Measurements from ENCODE around the gene NANOS3.
"Not testable (repeated sequence)": the region's sequence is repeated elsewhere in the genome, so short reads cannot be mapped to it uniquely, and the experiment has no call there.

The NANOS3 gene

DNA sequence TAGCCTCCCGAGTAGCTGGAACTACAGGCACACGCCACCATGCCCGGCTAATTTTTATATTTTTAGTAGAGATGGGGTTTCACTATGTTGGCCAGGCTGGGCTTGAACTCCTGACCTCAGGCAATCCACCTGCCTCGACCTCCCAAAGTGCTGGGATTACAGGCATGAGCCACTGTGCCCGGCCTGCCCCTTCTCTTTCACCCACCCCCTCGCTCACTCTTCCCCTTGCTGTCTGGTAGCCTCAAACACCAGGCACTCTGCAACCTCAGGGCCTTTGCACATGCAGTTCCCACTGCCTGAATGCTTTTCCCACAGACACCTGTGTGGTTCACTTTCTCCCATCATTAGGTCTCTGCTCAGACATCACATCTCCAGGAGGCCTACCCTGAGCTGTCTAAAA lies 45.2 kb downstream of the NANOS3 start:
- not testable (repeated sequence) for DNase-seq

DNA sequence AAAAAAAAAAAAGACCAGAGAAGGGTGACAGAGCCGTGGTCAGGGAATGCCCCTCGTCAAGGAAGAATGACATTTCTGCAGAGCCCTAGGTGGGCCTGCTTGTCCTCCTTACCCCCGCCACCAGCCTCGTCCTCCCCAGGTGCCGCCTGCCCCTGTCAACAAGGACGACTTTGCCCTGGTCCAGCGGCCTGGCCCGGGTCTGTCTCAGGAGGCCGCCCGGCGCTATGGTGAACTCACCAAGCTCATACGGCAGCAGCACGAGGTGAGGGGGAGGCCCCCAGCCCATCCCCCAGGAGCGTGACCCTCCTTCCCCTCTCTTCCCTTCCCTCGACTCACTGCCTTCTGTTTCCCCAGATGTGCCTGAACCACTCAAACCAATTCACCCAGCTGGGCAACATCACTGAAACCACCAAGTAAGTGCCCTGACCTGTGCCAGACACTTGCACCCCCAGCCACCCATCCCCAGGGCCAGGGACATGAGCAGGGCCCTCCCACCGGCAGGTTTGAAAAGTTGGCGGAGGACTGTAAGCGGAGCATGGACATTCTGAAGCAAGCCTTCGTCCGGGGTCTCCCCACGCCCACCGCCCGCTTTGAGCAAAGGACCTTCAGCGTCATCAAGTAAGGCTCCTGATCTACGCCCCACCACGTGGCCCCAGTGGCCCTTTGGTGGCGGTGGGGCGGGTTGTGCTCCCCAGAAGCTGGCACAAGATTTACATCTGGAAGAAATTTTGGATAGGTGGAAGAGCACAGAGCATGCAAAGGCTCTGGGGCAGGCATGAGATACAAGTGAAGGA lies 46.5 kb downstream of the NANOS3 start:
- DNase-seq = no peak

DNA sequence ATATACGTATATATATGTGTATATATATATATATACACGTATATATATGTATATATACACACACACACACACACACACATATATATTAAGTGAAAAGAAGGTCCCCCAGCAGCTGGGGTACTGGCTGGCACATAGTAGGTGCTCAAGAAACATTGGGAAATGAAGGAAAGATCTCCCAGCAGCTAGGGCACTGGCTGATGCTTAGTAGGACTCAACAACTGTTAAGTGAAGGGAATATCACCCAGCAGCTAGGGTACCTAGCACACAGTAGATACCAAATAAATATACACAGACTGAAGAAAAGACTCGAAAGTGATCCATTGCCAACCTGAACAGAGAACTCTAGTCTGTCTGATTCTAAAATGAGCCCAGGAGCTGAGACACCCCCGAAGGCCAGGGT lies 49.1 kb downstream of the NANOS3 start:
- DNase-seq = no peak

DNA sequence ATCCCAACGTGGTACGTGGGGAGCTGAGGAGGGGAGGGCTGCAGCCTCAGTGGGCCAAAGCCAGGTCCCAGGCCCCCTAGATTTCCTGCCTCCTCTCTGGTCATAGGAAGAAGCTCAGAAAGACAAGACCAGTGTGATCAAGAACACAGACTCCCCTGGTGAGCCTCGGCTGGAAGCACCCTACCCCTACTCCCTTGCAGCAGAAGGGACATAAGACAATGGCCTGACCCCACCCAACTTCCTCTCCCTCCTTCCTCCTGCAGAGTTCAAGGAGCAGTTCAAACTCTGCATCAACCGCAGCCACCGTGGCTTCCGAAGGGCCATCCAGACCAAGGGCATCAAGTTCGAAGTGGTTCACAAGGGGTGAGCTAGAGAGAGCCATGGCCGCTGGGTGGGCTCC lies 49.8 kb downstream of the NANOS3 start:
- DNase-seq = no peak

DNA sequence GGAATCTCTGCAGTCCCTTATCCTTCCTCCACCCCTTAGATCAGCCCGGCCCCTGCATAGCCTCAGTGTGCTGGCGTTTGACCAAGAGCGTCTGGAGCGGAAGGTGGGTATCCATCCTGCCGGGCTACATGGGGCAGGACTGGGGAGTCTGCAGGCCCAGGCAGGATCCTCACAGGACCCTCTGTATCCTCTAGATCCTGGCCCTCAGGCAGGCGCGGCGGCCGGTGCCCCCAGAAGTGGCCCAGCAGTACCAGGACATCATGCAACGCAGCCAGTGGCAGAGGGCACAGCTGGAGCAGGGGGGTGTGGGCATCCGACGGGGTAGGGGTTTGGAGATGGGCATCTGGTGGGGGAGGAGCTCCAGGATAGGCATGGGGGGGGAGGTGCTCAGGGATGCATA lies 52.4 kb downstream of the NANOS3 start:
- DNase-seq = no peak

DNA sequence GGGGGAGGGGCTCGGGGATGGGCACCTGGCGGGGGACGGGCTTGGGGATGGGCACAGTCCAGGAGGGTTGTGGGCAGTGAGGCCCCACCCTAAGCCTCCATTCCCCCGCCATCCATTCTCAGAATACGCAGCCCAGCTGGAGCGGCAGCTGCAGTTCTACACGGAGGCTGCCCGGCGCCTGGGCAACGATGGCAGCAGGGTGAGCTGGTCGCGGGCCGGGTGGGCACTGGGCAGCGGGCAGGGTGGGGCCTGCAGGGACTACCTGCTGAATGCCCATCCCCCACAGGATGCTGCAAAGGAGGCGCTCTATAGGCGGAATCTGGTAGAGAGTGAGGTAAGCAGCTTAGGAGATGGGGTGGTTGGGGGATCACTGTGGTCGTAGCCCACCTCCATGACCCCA lies 53.0 kb downstream of the NANOS3 start:
- DNase-seq = no peak
